Fibroblast of the aortic adventitia (primary cell): ENCODE results near the gene RAPGEF6. TPM values are rescaled to one million over a fixed set of nuclear protein-coding genes. Genes with fewer than 3 reads are reported as not detected.

Source experiments
- DNase-seq: peaks from one replicate; pipeline ENCODE4 v3.0.0-alpha.2; 2010; ENCODE audit warnings: low read depth
- H3K4me3 ChIP-seq: 2 replicates; pipeline ENCODE4 v1.5.1; 2011; ENCODE audit warnings: low read depth, mild to moderate bottlenecking, control low read depth, low read length, moderate library complexity
- total RNA-seq: library from RNA; depleted of rRNA; stranded (reverse); fragments of >200 nt; gene quantifications from 2 replicates; pipeline ENCODE4 v1.2.3, GENCODE V29; 2012; ENCODE audit warnings: low replicate concordance
- TF ChIP-seq, protein P1 (sequence below): IDR thresholded peaks from 2 replicates; pipeline ENCODE4 v1.5.1; 2011; ENCODE audit warnings: mild to moderate bottlenecking, low read length, control low read depth, inconsistent platforms; ENCODE audit not compliant: insufficient read depth

The RAPGEF6 gene
- total RNA-seq, 1 donor: 17.5 TPM

DNA sequence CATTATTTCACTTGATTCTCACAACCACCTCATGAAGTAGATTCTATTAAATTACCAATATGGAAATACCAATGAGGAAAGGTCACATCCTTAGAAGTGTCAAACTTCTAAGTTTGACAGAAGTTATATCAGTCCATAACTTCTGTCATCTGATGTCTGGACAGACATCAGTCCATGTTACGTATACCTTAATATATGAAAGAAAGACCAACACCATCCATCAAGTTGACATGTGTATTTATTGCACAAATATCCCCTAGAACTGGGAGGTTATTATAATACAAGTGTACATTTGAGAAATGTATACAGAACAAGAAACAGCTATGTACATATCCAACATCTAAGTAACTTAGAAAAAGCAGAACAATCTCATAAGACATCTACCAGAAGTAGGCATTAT is 6.5 kb upstream of the RAPGEF6 start:
- DNase-seq: no peak
- TF ChIP-seq, protein P1, sequence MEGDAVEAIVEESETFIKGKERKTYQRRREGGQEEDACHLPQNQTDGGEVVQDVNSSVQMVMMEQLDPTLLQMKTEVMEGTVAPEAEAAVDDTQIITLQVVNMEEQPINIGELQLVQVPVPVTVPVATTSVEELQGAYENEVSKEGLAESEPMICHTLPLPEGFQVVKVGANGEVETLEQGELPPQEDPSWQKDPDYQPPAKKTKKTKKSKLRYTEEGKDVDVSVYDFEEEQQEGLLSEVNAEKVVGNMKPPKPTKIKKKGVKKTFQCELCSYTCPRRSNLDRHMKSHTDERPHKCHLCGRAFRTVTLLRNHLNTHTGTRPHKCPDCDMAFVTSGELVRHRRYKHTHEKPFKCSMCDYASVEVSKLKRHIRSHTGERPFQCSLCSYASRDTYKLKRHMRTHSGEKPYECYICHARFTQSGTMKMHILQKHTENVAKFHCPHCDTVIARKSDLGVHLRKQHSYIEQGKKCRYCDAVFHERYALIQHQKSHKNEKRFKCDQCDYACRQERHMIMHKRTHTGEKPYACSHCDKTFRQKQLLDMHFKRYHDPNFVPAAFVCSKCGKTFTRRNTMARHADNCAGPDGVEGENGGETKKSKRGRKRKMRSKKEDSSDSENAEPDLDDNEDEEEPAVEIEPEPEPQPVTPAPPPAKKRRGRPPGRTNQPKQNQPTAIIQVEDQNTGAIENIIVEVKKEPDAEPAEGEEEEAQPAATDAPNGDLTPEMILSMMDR: no peak
- no peak overlapping the region for H3K4me3 ChIP-seq

DNA sequence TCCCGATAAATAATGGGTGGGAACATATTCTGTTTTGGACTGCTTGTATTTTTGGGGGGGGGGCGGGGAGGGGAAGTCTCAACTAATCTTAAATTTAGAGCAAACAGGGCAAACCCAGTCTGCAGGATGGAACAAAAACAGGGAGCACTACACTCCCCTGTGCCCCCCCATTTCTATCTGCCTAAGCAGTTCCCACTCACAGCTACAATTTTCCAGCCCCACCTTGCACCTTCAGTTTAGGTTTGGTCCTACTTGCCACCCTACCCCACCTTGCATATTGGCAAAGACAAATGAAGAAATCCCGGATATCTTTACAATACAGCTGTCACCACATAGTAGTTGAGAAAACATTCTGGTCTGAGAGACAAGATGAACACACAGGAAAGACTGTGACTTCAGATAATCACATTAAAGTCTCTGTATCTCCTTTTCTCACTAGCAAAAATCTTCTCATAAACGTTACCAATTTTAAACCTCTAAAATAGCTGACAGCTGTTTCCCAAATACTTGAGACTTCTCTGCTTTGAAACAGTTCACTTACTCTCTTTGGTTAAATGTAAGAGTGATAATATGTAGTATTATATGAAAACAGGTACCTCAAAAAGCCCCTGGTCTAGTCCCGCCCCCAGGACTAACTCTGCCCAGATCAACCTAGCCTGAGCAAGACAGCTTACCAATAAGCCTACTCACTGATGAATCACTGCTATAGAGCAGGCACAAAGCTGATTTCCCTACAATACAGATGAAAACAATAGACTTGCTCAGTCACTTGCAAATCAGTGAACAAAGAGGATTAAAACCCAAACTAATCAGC is 5.2 kb upstream of the RAPGEF6 start:
- no peak overlapping the region for H3K4me3 ChIP-seq
- TF ChIP-seq, protein P1: no peak
- peak; percentile 50 for DNase-seq

DNA sequence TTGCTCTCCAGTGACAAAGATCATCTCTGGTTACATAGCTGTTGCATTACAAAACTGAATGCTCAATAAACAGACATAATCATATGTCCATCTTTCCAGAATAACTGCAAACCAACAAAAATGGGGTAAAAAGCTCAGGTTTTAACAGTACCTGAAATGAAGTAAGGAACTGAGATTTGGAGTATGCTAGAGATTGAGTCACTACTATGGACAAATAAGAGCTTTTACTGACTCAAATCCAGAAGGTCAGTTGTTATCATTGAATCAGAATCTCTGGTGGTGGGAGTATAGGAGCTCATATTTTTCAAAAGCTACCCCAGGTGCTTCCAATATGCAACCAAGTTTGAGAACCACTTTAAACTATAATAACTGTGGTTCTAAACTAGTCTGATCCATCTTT is 4.1 kb upstream of the RAPGEF6 start:
- H3K4me3 ChIP-seq: no peak overlapping the region
- TF ChIP-seq, protein P1: no peak
- no peak for DNase-seq

DNA sequence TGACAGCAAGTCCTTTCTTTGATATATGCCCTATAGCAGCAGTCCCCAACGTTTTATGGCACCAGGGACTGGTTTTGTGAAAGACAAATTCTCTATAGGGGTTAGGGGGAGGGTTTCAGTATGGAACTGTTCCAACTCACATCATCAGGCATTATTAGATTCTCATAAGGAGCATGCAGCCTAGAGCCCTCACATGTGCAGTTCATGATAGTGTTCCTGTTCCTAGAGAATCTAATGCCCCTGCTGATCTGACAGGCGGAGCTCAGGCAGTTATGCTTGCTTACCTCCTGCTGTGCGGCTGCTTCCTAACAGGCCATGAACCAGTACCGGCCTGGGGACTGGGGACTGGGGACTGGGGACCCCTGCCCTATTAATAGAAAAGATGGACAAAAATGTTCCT is 2.7 kb upstream of the RAPGEF6 start:
- TF ChIP-seq, protein P1: no peak

DNA sequence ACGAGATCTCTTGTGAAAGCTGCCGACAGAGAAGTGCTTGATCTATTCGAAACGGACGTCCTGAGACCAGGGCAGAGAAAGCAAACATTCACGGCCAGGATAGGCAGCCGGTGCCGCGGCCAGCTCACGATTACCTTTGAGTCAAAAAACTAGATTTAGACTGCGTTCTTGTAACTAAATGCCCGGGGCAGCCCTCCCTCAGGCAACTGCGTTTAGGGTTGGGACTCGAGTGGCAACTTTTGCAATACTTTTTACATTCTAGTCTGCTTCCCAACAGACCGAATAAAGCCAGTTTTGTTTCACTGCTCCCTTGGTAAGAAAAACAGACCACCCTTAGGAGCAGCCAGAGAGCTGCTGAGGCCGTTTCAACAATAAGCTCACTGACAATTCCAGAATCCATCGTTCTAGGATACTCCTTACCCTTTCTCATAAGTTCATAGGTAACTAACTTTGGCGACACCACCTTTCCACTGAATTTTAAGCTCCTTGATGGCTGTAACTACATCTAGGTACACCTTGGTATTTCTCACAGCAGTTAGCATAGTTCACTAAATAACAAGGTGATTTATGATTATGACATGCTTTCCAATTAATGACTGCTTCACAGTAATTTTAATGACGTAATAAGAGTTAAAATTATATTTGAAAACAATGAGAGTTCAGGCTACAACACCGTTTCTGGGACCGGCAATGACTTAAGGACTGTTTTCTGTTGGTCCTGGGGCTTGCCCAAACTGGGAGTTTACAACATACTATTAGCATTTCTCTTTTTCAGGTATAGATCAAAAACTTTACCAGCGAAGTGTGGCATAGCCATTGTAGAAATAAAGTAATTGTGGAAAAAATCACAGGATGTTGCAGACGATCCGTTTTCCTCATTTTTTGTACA is 899 bp upstream of the RAPGEF6 start:
- TF ChIP-seq, protein P1: no peak
- DNase-seq: no peak
- H3K4me3 ChIP-seq: peak overlapping the region; percentile 75

More for the DNA sequence above, 2.7 kb upstream of the RAPGEF6 start:
- DNase-seq: no peak
- H3K4me3 ChIP-seq: no peak overlapping the region

DNA sequence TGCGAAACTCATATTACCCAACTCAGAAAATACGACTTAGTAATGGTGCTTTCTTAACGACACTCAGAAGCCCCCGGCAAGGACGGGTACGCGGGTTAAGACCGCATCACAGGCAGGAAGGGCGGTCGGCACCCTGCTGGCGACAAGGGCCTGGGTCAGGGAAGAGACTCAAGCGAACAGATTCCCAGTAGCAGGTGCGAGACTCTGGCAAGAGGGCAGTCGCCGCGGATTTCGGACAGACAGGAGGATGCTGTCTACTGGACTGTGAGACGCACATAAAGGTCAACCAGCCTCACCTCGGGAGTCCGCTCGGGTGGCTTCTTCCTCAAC is 398 bp downstream of the RAPGEF6 start:
- DNase-seq: no peak
- TF ChIP-seq, protein P1: peak; percentile 25
- H3K4me3 ChIP-seq: peak overlapping the region; percentile 99
